CD4-positive, alpha-beta T cell treated with Interleukin-6 at 100 ng/mL for 8 hours (primary cell): ENCODE measurements around the gene OR2C3.
"Not testable (repeated sequence)": the region's sequence is repeated elsewhere in the genome, so short reads cannot be mapped to it uniquely, and the experiment has no call there.

Experiments used
- DNase-seq: peaks from one replicate; pipeline ENCODE4 v3.0.0-alpha.2; 2020; ENCODE audit warnings: mixed read lengths, low spot score

Gene OR2C3

GRCh38 chr1:247517795-247518612, 18.2 kb downstream of the OR2C3 start:
- DNase-seq = no peak

GRCh38 chr1:247506831-247507230, 29.4 kb downstream of the OR2C3 start:
- no peak for DNase-seq

- no peak for DNase-seq
These were observed 35.4 kb downstream of the OR2C3 start for GRCh38 chr1:247500865-247501264.

DNA sequence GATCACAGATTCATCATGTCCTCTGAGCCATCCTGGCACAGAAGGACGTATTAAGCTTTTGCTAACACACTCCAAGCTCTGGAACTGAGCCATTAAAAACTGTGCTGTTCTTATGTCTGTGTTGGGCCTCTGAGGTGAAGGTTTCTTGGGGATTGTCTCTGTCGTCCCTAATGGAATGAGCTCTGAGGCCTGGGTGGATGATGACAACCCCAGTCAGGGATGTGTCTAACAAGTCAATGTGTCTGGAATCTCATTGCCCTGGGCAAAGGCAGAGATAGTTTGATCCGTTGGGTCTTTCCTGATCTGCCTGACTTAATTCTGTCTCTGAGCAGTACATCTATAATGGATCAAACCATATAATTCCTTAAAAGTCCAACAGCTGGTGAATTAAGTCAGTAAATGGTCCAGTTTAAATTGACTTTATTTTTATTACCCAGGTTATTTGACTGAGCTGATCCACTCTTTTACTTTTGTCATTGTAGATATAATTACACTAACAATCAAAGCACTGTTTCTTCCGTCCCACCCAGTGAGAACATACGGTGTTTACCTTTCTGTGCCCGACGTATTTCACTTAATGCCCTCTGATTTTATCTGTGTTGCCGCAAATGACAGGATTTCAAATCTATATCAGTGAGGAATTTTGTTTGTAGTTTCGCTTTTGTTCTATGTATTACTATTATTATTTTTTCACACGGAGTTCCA, 39.5 kb downstream of the OR2C3 start:
- no peak for DNase-seq

DNA sequence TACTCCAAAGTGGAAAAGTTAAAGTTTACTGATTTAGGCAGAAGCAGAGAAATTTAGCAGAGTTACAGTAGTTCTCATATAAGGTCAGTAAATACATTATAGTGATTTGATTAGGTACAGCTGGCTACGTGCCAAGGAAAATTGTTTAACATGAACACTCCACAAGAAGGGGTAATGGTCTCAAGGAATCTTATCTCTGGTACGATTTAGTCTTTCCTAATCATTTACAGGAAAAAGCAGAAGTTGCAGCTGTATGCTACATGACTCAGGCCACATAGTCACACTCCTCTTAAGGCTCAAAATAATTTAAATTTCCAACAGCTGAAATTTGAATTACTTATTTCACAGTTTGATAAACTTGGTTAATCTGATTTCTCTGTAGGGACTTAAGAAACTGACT, 41.5 kb downstream of the OR2C3 start:
- no peak for DNase-seq

DNA sequence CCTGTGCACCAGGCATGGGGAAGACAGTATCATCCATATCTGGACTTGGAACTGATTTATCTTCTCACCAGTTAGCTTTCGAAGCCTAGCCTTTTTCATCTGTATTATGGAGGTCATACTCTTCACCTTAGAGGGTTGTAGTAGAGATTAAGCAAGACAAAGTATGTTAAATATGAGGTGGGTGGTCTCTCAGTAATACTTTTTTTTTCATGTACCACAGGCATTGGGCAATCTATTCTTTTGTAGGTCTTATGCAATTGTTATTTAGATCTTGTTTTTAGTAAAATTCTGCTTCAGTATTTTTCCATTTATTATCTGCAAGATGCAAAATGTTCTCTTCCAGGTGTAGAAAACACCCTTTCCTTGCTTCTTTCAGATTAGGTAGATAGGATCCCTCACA, 43.1 kb downstream of the OR2C3 start:
- no peak for DNase-seq

DNA sequence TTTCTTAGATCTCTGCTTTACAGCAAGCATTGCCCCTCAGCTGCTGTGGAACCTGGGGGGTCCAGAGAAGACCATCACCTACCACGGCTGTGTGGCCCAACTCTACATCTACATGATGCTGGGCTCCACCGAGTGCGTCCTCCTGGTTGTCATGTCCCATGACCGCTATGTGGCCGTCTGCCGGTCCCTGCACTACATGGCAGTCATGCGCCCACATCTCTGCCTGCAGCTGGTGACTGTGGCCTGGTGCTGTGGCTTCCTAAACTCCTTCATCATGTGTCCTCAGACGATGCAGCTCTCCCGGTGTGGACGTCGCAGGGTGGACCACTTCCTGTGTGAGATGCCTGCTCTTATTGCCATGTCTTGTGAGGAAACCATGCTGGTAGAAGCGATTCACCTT, 44.9 kb downstream of the OR2C3 start:
- no peak for DNase-seq

DNA sequence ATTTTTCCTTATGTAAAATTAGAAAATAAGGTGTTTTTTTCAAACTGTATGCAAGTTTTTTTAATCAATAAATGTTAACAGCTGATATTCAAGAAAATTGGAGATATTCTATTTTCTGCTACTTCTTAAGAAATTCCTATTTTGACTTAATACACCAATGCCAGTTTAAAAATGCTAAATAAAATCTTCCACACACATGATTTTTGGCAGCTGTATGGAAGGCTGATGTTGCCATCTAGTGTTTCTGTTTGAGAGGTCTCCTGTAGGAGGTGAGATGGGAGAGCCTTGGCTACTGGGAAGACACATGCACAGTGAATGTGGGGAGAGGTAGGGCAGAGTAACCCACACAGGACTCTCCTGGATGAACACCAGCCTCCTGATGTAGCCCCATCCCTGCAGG, 49.2 kb downstream of the OR2C3 start:
- DNase-seq = peak; percentile 45

DNA sequence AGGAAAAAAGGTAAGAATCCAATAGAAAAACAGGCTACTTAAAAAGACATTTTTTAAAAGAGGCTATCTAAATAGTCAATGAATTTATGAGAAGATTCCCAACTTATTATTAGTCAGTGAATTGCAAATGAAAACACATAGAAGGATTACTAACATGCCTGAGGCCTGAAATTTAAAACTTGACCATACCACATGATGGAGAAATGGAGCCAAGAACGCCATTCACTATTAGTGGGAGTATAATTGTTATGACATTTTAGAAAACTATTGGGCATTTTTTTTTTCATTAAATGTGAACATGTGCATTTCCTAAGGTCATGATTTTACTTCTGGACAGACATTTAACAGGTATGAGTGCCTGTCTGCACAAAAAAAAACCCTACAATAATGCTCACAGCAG, 53.5 kb downstream of the OR2C3 start:
- no peak for DNase-seq

- DNase-seq = not testable (repeated sequence)
These were observed 59.7 kb downstream of the OR2C3 start for GRCh38 chr1:247476328-247477058.

DNA sequence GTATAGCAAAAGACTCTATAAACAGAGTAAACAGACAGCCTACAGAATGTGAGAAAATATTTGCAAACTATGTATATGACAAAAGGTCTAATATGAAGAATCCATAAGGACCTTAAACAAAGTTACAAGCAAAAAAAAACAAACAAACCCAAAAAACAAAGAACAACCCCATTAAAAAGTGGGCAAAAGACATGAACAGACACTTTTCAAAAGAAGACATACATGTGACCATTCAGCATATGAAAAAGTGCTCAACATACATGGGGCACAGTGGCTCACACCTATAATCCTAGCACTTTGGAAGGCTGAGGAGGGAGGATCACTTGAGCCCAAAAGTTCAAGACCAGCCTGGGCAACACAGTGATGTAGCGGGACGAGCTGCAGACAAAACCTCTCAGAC, 60.4 kb downstream of the OR2C3 start:
- DNase-seq = no peak
